ENCODE data around the gene UPK3A. TPM values are rescaled to one million over a fixed set of nuclear protein-coding genes. Genes with fewer than 3 reads are reported as not detected.

Gene UPK3A
- total RNA-seq, 1 donor from 2014 or later: not detected

GRCh38 chr22:45328822-45329529 lies 44.2 kb downstream of the UPK3A start:
- H3K27me3 Mint-ChIP-seq (ENCODE audit: unreplicated experiment): peaks cover 10% of the 10 kb centered on the region
- H3K36me3 Mint-ChIP-seq (ENCODE audit: low read depth, unreplicated experiment): peaks cover 36% of the 10 kb centered on the region
- DNase-seq (ENCODE audit: low spot score): no peak
- H3K4me1 Mint-ChIP-seq (ENCODE audit: unreplicated experiment): peaks cover 5% of the 10 kb centered on the region
- H3K4me3 Mint-ChIP-seq (ENCODE audit: unreplicated experiment): peak overlapping the region; percentile 18
- no peaks in the 10 kb centered on the region for H3K9me3 Mint-ChIP-seq (ENCODE audit: unreplicated experiment)
- no peak overlapping the region for H3K27ac Mint-ChIP-seq (ENCODE audit: unreplicated experiment)
- no peak for TF ChIP-seq CTCF (IDR thresholded peaks at IDR 0.05; ENCODE audit: unreplicated experiment)

- peak overlapping the region; percentile 18 for H3K4me3 Mint-ChIP-seq (ENCODE audit: unreplicated experiment)
- no peak overlapping the region for H3K27ac Mint-ChIP-seq (ENCODE audit: unreplicated experiment)
- peaks cover 9% of the 10 kb centered on the region for H3K27me3 Mint-ChIP-seq (ENCODE audit: unreplicated experiment)
- H3K36me3 Mint-ChIP-seq (ENCODE audit: low read depth, unreplicated experiment): peaks cover 37% of the 10 kb centered on the region
- no peaks in the 10 kb centered on the region for H3K9me3 Mint-ChIP-seq (ENCODE audit: unreplicated experiment)
- DNase-seq (ENCODE audit: low spot score): no peak
- H3K4me1 Mint-ChIP-seq (ENCODE audit: unreplicated experiment): peaks cover 5% of the 10 kb centered on the region
- no peak for TF ChIP-seq CTCF (IDR thresholded peaks at IDR 0.05; ENCODE audit: unreplicated experiment)
Measured at GRCh38 chr22:45329530-45329936, 44.8 kb downstream of the UPK3A start.

GRCh38 chr22:45330548-45330947 lies 45.8 kb downstream of the UPK3A start:
- no peak for DNase-seq (ENCODE audit: low spot score)
- H3K9me3 Mint-ChIP-seq (ENCODE audit: unreplicated experiment): no peaks in the 10 kb centered on the region
- peaks cover 30% of the 10 kb centered on the region for H3K36me3 Mint-ChIP-seq (ENCODE audit: low read depth, unreplicated experiment)
- H3K27me3 Mint-ChIP-seq (ENCODE audit: unreplicated experiment): peaks cover 7% of the 10 kb centered on the region
- H3K4me3 Mint-ChIP-seq (ENCODE audit: unreplicated experiment): no peak overlapping the region
- no peaks in the 10 kb centered on the region for H3K4me1 Mint-ChIP-seq (ENCODE audit: unreplicated experiment)
- H3K27ac Mint-ChIP-seq (ENCODE audit: unreplicated experiment): peak overlapping the region; percentile 48
- no peak for TF ChIP-seq CTCF (IDR thresholded peaks at IDR 0.05; ENCODE audit: unreplicated experiment)

GRCh38 chr22:45331486-45331885 lies 46.7 kb downstream of the UPK3A start:
- Mint-ChIP-seq H3K36me3 (ENCODE audit: low read depth, unreplicated experiment) (peaks cover 27% of the 10 kb centered on the region), H3K27me3 (ENCODE audit: unreplicated experiment) (peaks cover 7% of the 10 kb centered on the region), H3K27ac (ENCODE audit: unreplicated experiment) (no peak overlapping the region), H3K4me1 (ENCODE audit: unreplicated experiment) (no peaks in the 10 kb centered on the region), H3K9me3 (ENCODE audit: unreplicated experiment) (no peaks in the 10 kb centered on the region), H3K4me3 (ENCODE audit: unreplicated experiment) (no peak overlapping the region)
- DNase-seq (ENCODE audit: low spot score): no peak
- TF ChIP-seq CTCF (IDR thresholded peaks at IDR 0.05; ENCODE audit: unreplicated experiment): no peak

- Mint-ChIP-seq H3K4me3 (ENCODE audit: unreplicated experiment) (no peak overlapping the region), H3K27me3 (ENCODE audit: unreplicated experiment) (peaks cover 7% of the 10 kb centered on the region), H3K9me3 (ENCODE audit: unreplicated experiment) (no peaks in the 10 kb centered on the region), H3K27ac (ENCODE audit: unreplicated experiment) (no peak overlapping the region), H3K4me1 (ENCODE audit: unreplicated experiment) (peaks cover 5% of the 10 kb centered on the region), H3K36me3 (ENCODE audit: low read depth, unreplicated experiment) (peaks cover 27% of the 10 kb centered on the region)
- DNase-seq (ENCODE audit: low spot score): no peak
- TF ChIP-seq CTCF (IDR thresholded peaks at IDR 0.05; ENCODE audit: unreplicated experiment): no peak
Measured at GRCh38 chr22:45332001-45332400, 47.3 kb downstream of the UPK3A start.
